ENCODE data around the gene GPBAR1. TPM values are rescaled to one million over a fixed set of nuclear protein-coding genes. Genes with fewer than 3 reads are reported as not detected.

The GPBAR1 gene
- total RNA-seq, 1 donor from 2014 or later, result 0.68 TPM

DNA sequence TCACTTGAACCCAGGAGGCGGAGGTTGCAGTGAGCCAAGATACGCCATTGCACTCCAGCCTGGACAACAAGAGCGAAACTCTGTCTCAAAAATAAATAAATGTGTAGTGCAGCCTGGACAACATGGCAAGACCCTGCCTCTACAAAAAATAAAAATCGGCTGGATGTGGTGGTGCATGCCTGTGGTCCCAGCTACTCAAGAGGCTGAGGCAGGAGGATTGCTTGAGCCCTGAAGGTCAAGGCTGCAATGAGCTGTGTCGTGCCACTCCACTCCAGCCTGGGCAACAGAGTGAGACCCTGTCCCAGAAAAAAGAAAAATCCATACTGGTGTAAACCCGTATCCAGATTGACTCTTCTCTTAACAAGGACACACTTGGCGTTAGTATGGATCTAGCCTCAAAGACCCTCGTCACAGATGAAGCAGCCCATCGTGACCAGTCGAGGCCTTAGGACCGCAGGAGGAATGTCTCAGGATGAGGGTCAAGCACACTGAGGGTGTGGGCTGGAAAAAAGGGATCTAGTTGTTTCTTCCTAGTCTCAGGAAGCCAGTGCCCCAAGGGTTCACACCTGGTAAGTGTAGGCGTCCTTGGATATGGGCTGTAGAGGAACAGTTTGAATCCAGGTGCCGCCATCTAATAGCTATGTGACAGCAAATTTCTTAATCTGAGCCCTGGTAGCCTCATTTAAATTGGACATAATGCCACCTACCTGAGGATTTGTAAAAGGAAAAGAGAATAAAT is 4.0 kb upstream of the GPBAR1 start:
- peaks cover 25% of the 10 kb centered on the region for H3K4me1 Mint-ChIP-seq
- no peaks in the 10 kb centered on the region for H3K27me3 Mint-ChIP-seq
- no peak overlapping the region for H3K4me3 Mint-ChIP-seq
- H3K36me3 Mint-ChIP-seq (ENCODE audit: low read depth), result peaks cover 38% of the 10 kb centered on the region
- intact Hi-C loops (cut with micrococcal nuclease), result loop anchor here (1.0 to 2.0 kb wide), 3 partner anchors 14 to 70 kb away; no protein-coding TSS in a partner anchor
- no peaks in the 10 kb centered on the region for H3K9me3 Mint-ChIP-seq
- H3K27ac Mint-ChIP-seq, result peak overlapping the region; percentile 90
- no peak for DNase-seq

GRCh38 chr2:218257390-218257981 is 3.3 kb upstream of the GPBAR1 start:
- Mint-ChIP-seq H3K4me3 (peak overlapping the region; percentile 21), H3K9me3 (no peaks in the 10 kb centered on the region), H3K4me1 (peaks cover 23% of the 10 kb centered on the region), H3K27ac (peak overlapping the region; percentile 90), H3K27me3 (no peaks in the 10 kb centered on the region), H3K36me3 (ENCODE audit: low read depth) (peaks cover 31% of the 10 kb centered on the region)
- DNase-seq, result peak; percentile 89
- intact Hi-C loops (cut with micrococcal nuclease), result loop anchor here (1.0 to 2.0 kb wide), 3 partner anchors 15 to 71 kb away; no protein-coding TSS in a partner anchor

GRCh38 chr2:218259099-218259961 is 1.5 kb upstream of the GPBAR1 start:
- no peak for DNase-seq
- H3K4me3 Mint-ChIP-seq, result no peak overlapping the region
- peaks cover 27% of the 10 kb centered on the region for H3K4me1 Mint-ChIP-seq
- peak overlapping the region; percentile 46 for H3K27ac Mint-ChIP-seq
- intact Hi-C loops (cut with micrococcal nuclease), result no loop called here
- no peaks in the 10 kb centered on the region for H3K27me3 Mint-ChIP-seq
- H3K36me3 Mint-ChIP-seq (ENCODE audit: low read depth), result peaks cover 21% of the 10 kb centered on the region
- H3K9me3 Mint-ChIP-seq, result no peaks in the 10 kb centered on the region

DNA sequence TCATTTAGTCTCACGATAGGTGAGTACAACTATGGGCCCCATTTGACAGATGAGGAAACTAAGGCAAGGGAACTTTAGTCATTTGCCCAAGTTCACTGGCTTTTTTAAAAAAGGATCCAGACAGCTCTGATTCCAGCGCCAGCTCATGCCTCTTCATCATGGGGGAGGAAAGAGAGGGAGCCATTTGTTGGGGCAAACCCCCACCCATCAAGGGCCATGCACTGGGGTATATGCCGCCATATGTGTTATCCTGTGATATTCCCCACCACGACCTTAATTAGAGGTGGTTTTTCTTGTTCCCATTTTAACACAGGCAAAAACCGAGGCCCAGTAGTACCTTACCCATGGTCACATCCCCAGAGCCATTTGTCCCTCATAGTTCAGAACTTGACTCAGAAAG is 649 bp upstream of the GPBAR1 start:
- Mint-ChIP-seq H3K36me3 (ENCODE audit: low read depth) (peaks cover 16% of the 10 kb centered on the region), H3K4me1 (peaks cover 25% of the 10 kb centered on the region), H3K27ac (peak overlapping the region; percentile 46), H3K9me3 (no peaks in the 10 kb centered on the region), H3K4me3 (no peak overlapping the region), H3K27me3 (no peaks in the 10 kb centered on the region)
- intact Hi-C loops (cut with micrococcal nuclease), result no loop called here
- no peak for DNase-seq

- Mint-ChIP-seq H3K36me3 (ENCODE audit: low read depth) (peaks cover 12% of the 10 kb centered on the region), H3K27ac (no peak overlapping the region), H3K27me3 (no peaks in the 10 kb centered on the region), H3K9me3 (no peaks in the 10 kb centered on the region), H3K4me1 (peaks cover 21% of the 10 kb centered on the region), H3K4me3 (no peak overlapping the region)
- intact Hi-C loops (cut with micrococcal nuclease), result no loop called here
- DNase-seq, result no peak
These were observed 815 bp downstream of the GPBAR1 start for GRCh38 chr2:218261423-218262236.

- Mint-ChIP-seq H3K4me1 (peaks cover 20% of the 10 kb centered on the region), H3K27ac (no peak overlapping the region), H3K4me3 (no peak overlapping the region), H3K9me3 (no peaks in the 10 kb centered on the region), H3K27me3 (no peaks in the 10 kb centered on the region), H3K36me3 (ENCODE audit: low read depth) (peaks cover 18% of the 10 kb centered on the region)
- no peak for DNase-seq
- intact Hi-C loops (cut with micrococcal nuclease), result no loop called here
These were observed 1.4 kb downstream of the GPBAR1 start for GRCh38 chr2:218262237-218262600.

- H3K4me3 Mint-ChIP-seq, result no peak overlapping the region
- intact Hi-C loops (cut with micrococcal nuclease), result no loop called here
- H3K4me1 Mint-ChIP-seq, result peaks cover 20% of the 10 kb centered on the region
- H3K9me3 Mint-ChIP-seq, result no peaks in the 10 kb centered on the region
- H3K27ac Mint-ChIP-seq, result no peak overlapping the region
- no peak for DNase-seq
- peaks cover 22% of the 10 kb centered on the region for H3K36me3 Mint-ChIP-seq (ENCODE audit: low read depth)
- no peaks in the 10 kb centered on the region for H3K27me3 Mint-ChIP-seq
These were observed 2.1 kb downstream of the GPBAR1 start for GRCh38 chr2:218262631-218263586.

- Mint-ChIP-seq H3K4me3 (peak overlapping the region; percentile 26), H3K27ac (peak overlapping the region; percentile 66), H3K9me3 (no peaks in the 10 kb centered on the region), H3K4me1 (peaks cover 20% of the 10 kb centered on the region), H3K27me3 (no peaks in the 10 kb centered on the region), H3K36me3 (ENCODE audit: low read depth) (peaks cover 22% of the 10 kb centered on the region)
- intact Hi-C loops (cut with micrococcal nuclease), result no loop called here
- DNase-seq, result peak; percentile 79
These were observed 3.2 kb downstream of the GPBAR1 start for GRCh38 chr2:218263817-218264641.

DNA sequence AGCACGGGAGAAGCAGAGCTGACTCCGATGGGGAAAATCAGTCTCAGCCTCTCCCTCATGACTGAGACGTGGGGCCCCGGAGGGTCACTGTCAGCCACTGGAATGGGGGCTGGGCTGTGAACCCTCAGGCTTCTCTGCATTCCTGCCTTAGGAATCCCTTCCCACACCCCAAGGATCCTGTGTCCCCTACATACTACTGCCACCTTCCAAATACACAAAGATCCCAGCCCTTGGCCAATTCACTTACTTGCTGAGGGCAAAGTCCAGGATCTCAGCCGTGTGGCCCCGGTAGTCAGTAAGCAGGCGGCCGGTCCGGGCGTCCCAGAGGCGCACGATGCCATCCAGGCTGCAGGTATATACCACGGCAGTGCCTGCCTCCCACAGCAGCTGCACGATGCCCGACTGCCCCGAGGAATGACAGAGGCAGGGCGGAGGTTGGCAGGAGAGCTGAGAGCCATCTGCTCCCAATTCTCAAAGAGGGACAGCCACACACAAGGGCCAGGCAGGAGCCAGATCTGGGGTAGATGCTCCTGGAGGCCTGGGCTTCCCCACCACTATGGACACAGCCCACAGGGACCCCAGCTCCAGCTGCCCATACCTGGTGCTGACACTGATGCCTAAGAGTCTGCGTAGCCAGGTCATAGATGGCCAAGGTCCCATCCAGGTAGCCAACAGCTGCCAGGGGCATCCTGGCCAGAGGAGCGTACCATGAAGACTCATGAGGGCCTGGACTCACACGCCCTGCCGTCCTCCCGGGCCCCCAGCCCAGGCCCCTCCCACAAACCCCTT is 4.2 kb downstream of the GPBAR1 start:
- peaks cover 26% of the 10 kb centered on the region for H3K4me1 Mint-ChIP-seq
- H3K27me3 Mint-ChIP-seq, result no peaks in the 10 kb centered on the region
- intact Hi-C loops (cut with micrococcal nuclease), result no loop called here
- no peaks in the 10 kb centered on the region for H3K9me3 Mint-ChIP-seq
- H3K4me3 Mint-ChIP-seq, result no peak overlapping the region
- no peak overlapping the region for H3K27ac Mint-ChIP-seq
- peaks cover 29% of the 10 kb centered on the region for H3K36me3 Mint-ChIP-seq (ENCODE audit: low read depth)
- DNase-seq, result no peak

GRCh38 chr2:218265626-218266025 is 4.8 kb downstream of the GPBAR1 start:
- H3K27me3 Mint-ChIP-seq, result peaks cover 2% of the 10 kb centered on the region
- H3K27ac Mint-ChIP-seq, result no peak overlapping the region
- no peak overlapping the region for H3K4me3 Mint-ChIP-seq
- no peak for DNase-seq
- no peaks in the 10 kb centered on the region for H3K9me3 Mint-ChIP-seq
- H3K4me1 Mint-ChIP-seq, result peaks cover 26% of the 10 kb centered on the region
- intact Hi-C loops (cut with micrococcal nuclease), result no loop called here
- H3K36me3 Mint-ChIP-seq (ENCODE audit: low read depth), result peaks cover 33% of the 10 kb centered on the region

GRCh38 chr2:218266316-218266979 is 5.6 kb downstream of the GPBAR1 start:
- no peak for DNase-seq
- no peak overlapping the region for H3K4me3 Mint-ChIP-seq
- H3K27ac Mint-ChIP-seq, result no peak overlapping the region
- peaks cover 33% of the 10 kb centered on the region for H3K36me3 Mint-ChIP-seq (ENCODE audit: low read depth)
- H3K4me1 Mint-ChIP-seq, result peaks cover 33% of the 10 kb centered on the region
- no peaks in the 10 kb centered on the region for H3K9me3 Mint-ChIP-seq
- peaks cover 2% of the 10 kb centered on the region for H3K27me3 Mint-ChIP-seq
- intact Hi-C loops (cut with micrococcal nuclease), result no loop called here

All from activated CD4-positive, alpha-beta T cell treated with anti-CD3 and anti-CD28 coated beads, Interleukin-2, amount 10 ng/mL, durations not matched to agents 24 days and 14 days (primary cell).